Renal pelvis (tissue), 4 donors: ENCODE results near the gene CACNB2. TPM values are rescaled to one million over a fixed set of nuclear protein-coding genes. Genes with fewer than 3 reads are reported as not detected.
"Not testable (repeated sequence)": the region's sequence is repeated elsewhere in the genome, so short reads cannot be mapped to it uniquely, and the experiment has no call there.

ENCODE experiments used
- DNase-seq: peaks from one replicate; pipeline ENCODE4 v3.0.0-alpha.2; 2013
- polyA plus RNA-seq, 3 donors: library from polyadenylated mRNA; unstranded; fragments of 120-200 nt; gene quantifications; one replicate each; pipeline ENCODE4 v1.2.1, GENCODE V29; 2013; ENCODE audit not compliant: insufficient read length in 3 of 3

Gene CACNB2
- polyA plus RNA-seq, 3 donors, result 2.4 to 6.1 (median 4.9) TPM

DNA sequence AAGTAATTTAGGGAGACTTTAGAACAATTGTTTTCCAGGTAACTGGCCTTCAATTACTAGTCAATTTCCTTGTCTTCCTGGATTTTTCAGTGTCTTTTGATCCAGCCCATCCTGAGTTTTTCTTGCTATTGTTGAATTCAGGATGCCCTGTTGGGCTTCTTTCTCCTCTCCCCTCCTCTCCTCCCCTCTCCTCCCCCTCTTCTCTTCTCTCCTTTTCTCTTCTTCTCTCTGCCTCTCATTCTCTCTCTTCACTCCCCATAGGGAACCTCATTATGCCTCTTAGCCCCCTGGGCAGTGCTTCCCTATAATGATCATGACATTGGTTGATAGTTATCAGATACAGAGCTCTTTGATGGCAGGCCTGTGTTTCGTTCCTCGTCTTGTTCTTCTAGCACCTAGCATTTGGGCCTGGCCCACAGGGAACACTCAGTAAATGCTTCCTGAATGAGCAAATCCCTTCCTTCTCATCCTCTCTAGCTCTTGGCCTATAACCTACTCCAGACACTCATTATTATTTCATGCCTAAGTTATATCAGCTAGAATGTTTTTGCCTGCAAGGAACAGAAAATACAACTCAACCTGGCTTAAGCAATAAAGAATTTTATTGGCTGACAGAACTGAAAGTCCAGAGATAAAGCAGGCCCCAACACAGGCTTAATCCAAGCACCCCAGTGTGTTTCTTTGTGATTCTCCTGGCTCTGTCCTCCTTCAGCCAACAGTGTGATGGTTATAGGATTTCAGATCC, 56.8 kb downstream of the CACNB2 start:
- no peak for DNase-seq

DNA sequence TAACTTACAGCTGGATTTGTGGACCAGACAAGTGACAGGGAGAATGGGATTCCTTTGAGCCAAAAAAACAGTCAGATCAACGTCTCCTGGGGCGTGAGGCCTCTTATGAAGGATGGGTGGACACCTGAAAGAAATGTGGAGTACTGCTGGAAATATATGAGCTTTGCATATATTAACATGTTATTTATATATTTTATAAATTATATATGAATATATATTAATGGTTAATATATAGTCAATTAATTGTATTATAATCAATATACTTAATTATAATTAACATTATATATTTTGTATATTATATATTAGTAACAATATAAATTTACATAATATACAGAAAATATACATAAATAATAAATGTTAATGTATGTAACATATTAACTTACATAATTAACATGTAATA, 57.5 kb downstream of the CACNB2 start:
- no peak for DNase-seq

DNA sequence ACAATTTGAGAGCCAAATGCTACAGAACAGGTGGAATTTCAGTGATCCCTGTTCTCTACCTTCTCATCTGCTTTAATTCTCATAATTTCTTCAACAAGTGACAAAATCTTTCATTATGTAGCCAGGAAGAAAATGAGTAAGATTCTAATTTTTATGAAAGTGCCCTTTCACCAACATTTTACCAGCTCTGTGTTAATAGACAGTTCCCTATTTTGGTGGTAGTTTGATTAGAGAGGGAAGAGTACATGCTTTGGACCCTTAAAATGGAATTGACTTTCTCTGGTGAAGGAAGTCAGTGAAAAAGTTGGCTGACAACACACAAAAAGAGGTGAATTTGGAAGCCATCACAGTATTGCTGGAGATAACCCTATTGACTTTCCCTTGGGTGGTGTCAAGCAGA, 61.7 kb downstream of the CACNB2 start:
- DNase-seq, result no peak

DNA sequence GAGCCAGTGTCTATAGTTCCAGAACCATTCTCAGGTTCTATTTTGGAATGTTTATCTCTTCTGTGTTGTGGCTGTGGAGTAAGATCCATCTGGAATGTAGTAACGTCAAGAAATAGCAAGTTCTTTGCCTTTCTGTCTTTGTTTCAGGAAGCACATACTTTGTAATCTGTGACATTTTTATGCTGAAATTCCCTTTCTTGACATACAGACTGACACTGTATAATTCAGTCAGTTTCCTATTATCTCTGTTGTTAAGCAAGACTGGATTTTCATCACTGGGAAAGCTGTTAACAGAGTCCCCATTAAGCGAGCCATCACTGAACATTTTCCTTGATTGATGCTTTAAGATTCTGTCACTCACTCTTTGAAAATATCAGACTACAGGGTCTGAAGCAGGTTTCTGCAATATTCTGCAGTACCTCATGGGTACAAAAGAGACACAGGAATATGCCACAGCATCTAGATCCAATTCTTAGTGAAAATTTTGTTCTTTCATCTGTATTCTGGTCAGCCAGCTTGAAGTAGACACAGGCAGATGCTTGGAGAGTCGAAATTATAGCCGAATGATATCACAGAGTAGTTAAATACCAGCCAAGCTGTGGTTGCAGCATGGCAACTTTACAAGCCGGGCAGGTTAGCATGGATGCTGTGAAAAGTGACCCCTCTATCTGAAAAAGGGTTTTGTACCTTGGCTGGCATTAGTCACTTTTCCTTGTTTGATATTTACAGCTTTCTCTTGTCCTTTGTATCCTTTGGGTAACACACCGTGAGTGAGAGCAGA, 62.6 kb downstream of the CACNB2 start:
- no peak for DNase-seq

DNA sequence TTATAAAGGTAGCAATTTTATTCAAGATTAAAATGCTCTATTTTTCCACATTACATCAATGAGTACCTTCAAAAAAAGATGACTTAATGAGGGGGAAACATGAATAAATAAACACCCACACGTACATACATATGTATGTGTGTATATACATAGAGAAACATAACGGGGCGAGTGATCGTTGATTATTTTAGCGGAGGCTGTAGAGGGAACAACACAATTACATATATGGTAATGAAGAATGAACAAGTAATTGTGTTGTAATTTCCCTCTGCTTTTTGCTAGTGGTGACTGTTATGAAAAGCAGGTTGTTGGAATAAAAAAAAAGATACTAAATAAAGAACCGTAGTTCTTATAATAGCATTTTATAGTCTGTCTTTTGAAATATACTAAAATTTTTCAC, 63.2 kb downstream of the CACNB2 start:
- DNase-seq, result no peak

DNA sequence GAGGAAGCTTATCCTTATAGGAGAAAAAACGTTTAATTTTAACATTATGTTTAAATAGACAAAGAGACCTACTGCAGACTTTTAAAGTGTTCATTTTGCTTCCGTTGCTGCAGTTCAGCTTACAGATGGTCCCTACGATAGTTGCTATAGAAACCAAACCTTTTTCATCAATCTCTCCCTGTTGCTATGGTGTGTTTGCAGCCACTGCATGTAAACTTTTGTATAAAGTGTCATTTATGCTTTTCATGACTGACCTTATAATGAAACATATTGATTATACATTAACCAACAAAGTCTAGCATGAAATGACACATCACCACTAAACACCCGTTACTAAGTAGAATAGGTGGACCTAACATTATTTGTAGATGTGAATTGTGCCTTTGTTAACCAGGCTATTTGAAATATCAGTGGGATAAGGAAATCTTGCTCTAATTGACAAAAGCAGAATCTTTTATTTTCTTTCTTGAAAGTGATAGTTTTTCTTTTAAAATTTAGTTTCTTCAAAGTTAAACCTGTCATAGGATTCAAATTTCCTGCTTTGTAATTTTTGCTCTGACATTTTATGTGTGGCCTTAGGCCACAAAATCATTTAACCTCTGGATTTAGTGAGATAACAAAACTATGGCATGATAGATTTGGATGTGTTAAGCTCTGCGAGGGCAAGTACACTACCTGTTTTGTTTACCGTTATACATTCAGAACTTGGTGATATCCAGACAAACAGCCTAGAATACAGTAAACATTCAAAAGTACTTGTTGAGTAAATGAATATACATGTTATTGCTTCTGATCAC, 64.0 kb downstream of the CACNB2 start:
- peak; percentile 29 for DNase-seq

DNA sequence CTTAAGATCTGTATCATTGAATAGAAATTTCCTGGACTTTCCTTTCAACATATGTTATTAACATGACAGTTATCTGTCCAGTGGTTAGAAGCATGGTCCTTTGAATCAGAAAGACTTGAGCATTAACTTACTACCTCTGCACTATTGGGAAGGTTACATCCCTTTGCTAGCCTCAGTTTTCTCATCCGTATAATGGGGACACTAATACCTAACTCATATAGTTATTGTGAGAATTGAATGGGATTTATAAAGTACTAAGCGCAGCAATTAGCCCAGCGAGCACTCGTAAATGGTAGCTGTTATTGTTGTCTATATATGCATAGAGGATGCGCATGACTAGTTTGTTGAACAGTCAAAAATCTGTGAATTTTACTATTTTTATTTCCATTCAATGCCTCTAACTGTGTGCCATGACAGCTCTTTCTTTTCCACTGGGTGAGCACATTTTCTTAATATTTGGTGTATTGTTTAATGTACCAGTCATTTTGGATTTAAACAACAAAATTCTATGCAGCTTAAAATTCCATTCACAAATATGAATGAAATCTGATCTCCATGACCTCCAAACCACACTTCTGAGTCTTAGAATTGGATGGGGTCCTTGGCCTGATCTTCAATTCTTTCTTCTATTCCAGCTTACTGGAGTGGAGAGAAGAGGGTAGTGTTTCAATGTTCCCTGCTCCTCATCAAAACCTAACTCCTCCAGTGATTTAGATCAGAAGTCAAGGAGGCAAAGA, 65.0 kb downstream of the CACNB2 start:
- no peak for DNase-seq

DNA sequence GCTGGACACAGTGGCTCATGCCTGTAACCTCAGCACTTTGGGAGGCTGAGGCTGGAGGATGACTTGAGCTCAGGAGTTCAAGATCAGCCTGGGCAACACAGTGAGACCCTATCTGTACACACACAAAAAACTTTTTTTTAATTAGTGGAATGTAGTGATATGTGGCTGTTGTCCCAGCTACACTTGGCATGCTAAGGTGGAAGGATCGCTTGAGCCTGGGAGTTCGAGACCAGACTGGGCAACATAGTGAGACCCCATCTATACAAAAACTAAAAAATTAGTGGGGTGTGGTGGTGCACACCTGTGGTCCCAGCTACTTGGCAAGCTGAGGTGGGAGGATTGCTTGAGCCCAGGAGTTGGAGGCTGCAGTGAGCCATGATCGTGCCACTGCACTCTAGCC, 68.0 kb downstream of the CACNB2 start:
- not testable (repeated sequence) for DNase-seq

DNA sequence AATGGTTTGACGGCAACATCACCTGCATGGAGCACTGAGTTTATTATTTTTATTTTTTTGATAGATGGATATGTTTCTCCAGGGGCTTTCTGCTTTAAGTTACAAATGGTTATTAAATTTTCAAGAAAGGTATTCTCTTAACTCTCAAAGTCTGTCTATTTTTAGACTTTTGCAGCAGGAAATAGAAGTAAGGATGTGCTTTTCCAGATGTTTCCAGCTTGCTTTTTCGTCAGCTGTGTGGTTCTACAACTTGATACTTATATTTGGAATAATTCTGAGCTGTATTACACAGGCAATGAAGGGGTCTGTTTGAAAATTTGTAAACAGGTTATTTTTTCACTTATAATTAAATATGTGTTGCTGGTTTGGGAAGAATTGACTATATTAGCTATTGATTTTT, 69.0 kb downstream of the CACNB2 start:
- DNase-seq, result no peak

DNA sequence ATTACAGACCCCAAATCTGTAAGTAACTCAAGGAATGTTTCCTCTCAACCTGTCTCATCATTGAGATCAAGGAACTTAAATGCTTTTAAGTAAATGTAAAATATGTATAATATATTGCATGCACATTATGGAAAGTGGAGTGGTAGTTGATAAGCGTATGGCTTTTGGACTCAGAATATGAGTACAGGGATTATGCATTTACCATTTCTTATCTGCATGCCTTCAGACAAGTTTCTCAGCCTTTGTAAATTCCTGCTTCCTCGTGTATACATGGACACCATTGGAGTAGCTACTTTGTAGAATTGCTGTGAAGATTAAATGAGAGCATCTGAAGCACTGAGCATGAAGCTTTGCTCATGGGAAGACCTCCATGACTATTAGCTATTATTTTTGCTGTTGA, 70.5 kb downstream of the CACNB2 start:
- no peak for DNase-seq

DNA sequence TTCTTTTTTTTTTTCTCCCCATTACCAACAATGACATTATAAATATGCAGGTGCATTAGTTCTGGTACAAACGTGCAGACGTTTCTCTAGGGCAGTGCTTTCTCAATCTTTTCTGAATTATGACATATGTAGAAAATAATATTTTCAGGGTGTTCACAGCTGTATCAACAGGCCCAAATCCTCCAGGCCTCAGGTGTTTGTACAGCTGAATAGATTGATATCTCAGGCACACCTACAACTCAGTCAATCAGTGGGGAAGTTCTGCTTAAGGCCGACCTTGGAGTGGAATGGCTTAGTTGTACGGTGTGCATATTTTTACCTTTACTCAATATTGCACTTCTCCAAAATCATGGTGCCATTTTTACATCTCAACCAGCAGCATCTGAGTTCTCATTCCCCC, 71.6 kb downstream of the CACNB2 start:
- no peak for DNase-seq

DNA sequence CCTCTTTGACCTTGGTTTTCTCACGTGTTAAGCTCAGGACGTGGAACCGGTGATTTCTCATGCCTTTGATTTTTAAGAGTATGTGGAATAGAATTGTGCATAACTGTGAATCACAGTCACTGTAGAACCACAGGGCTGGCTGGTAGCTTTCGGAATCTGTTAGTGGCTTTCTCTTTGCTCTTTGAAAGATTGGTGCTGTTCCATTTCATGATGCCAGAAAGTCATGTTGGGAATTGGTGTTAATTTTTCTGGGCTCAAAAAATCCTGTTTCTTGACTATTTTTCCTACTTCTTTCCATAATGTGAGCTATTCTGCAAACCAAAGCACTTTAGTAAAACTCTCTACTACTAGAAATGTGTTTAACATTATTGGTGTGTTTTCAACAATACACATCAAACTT, 73.0 kb downstream of the CACNB2 start:
- no peak for DNase-seq

DNA sequence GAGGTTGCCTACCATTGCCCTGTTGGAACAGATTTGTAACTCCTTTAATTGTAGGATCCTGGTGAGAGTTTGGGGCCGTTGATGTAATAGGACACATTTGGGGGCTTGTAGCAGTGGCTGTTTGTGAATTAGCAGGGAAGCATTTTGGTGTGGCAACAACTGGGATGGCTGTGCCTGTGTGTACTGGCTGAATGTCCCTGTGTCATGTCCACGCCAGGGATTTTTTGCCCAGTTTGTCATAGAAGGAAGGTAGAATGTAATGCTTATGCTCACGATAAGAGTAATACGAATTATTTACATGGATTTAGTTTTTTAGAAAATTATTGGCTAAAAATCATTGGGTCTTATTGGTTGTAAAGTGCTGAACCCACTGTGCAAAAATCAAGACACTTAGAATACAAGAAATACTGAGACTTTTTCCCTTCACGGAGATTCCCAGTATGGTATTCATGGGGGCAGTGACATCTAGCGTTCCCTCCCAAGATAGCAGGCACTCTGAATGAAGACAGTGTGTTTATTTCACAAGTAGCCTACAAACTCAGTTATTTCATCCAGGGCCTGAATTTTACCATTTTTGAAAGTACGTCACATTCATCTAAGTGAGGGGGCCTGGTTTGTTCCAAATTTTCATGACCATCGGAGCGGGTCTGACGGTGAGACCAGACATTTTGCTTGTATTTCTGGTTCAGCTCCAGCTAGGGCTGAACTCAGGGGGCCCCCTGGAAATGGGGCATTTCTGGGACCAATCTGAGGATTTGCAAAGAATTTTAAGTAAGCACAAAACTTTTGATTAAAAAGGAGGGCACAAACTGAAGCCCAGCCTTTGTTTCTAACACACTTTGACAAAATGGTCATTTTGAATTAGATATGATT, 74.7 kb downstream of the CACNB2 start:
- DNase-seq, result peak; percentile 57

DNA sequence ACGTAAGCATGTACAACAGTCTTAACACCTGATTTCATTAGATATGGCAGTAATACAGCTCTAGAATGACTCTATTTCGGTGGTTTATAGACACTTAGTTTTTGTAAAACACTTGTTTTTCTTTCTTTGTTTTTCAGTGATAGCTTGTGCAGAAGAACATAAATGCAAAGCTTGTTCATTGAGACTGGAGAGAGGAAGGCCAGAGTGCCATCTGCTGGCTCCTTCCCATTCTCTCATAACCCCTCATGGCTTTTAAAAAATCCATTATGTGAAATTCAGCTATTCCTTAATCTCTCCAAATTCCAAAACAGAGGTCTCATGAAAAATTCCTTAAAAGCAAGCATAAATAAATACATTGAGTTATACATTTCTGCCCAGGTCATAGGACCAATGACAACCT, 76.3 kb downstream of the CACNB2 start:
- no peak for DNase-seq

DNA sequence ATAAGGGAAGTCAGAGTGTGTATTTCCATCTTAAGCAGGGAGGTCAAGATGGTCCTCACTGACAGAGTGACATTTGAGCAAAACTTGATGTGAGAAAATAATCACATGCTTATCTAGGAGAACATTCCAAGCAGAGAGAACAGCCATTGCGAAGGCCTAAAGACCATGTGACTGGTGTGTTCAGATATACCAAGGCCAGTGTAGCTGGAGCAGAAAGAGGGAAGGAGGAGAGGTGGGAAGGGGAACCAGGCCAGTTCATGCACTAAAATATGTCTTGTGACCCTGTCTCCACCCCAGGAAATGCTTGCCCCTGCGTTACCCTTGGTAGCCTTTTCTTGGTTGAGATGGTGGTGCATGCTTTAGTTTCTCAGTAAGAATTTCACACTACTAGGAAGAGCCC, 77.4 kb downstream of the CACNB2 start:
- no peak for DNase-seq

DNA sequence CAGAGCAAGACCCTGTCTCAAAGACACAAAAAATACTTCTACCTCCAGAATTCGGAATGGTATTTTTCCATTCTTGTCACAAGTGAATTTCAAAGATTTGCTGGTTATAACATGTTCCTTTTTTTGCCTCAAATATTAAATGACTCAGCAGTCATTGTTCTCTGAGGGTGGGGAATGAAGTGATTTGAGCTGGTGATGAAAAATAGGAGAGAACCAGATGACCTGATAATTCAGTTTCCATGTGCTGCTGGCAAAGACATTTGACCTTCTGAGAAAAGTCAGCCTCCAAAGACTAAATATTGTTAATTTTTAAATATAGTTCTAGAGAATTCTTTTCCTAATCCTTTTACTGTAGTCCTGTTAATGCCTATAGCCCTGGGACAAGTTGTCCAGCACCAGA, 78.9 kb downstream of the CACNB2 start:
- no peak for DNase-seq

DNA sequence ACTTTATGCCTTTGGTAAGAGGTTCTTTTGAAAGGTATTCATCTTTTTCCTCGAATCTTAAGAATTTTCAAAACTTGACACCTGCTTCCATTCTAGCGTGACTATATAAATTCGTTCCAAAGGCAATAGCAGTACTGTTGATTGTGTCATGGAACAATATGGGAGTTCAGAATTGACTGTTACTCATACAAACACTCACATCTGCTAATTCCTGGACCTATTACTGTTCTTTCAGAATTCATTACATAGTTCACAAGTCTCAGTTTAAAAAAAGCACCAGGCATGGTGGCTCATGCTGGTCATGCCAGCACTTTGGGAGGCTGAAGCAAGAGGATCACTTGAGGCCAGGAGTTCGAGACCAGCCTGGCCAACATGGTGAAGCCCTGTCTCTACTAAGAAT, 80.9 kb downstream of the CACNB2 start:
- no peak for DNase-seq

DNA sequence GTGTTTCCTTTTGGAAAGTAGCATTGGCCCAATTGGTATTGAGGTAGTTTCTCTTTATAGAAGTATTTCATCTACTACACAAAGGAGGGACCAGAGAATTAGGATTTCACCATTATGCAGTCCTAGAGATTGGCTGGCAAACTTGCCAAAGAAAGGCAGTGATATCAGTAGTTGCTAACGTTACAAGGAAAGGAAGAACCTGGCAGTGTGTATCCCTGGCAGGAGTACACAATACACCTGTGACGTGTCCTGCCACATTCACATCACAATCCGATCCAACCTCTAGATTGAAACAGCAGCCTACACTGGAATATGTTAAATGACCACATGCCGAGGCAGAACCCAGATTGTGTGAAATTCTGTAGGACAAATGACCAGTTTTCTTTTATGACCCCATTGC, 81.7 kb downstream of the CACNB2 start:
- DNase-seq, result no peak

DNA sequence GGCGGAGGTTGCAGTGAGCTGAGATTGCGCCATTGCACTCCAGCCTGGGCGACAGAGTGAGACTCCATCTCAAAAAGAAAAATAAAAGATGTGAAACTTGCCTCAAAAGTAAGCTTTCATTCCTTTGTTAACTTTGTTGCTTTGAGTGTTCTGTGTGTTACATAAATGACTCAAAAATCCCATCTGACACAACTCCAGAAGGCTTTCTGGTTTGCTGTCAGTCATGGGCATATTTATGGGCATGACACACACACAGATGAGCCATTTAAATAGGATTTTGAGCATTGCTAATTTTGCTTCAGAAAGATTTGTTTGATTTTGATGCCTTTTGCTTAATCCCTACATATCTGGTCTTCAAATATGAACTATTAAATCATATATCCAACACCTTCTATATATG, 82.6 kb downstream of the CACNB2 start:
- DNase-seq, result no peak

DNA sequence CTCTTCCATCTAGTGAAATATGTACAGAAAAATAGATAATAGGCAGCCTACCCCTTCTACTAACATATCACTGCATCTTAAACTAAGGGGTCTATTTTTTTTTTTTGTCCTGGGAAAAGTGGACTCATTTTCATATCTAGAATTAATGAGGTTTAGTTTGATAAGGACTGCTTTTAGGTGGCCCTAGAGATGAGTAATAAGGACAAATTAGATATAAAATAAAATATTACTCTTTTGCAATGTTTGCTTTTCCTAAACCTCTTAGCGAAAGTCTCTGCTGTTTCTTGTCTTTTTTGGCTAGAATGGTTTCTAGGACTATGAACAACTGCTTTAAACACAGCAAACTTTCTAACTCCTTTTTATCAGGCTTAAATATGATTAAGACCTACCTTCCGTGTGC, 83.7 kb downstream of the CACNB2 start:
- no peak for DNase-seq
